CD4-positive, alpha-beta T cell treated with Interferon alpha-2 for 1 hour (primary cell): Measurements from ENCODE around the gene RBM19.

Source experiments
- DNase-seq, 2 donors: peaks; one replicate each; pipeline ENCODE4 v3.0.0-alpha.2; 2020 to 2022

RBM19 gene

DNA sequence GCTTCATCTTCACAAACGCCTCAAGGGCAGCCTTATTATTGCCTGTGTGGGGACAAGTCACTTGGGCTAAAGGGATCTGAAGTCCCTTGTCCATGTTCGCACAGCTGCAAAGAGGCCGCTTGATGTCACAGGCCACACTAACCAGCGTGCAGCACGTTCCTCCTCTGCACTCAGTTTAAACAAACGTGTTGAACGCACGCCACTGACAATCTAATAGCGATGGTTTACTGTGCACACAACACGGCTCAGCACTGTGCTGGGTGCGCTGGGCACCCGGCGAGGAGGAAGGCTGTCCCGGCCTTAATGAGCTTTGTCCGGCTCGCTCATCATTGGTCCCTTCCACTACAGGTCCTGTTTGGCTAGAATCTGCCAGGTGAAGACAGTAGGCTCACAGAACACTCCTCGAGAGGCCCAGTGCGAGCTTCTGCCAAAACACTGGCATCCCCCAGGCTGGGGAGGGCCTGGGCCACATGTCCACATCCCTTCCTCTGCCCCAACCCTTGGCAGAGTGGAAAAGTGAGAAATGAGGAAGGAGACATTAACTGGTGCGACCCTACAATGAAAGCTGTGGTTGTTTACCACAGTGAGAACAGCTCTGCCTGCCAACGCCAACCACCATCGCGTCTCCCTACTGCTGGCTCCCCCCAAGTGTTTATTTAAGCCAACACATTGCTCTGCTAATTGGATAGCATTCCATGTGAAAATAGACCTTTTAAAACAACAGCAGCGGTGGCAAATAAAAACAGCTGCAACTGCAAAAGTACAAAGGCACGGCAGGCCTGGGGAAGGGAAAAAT, 113.2 kb downstream of the RBM19 start:
- DNase-seq: no peak

DNA sequence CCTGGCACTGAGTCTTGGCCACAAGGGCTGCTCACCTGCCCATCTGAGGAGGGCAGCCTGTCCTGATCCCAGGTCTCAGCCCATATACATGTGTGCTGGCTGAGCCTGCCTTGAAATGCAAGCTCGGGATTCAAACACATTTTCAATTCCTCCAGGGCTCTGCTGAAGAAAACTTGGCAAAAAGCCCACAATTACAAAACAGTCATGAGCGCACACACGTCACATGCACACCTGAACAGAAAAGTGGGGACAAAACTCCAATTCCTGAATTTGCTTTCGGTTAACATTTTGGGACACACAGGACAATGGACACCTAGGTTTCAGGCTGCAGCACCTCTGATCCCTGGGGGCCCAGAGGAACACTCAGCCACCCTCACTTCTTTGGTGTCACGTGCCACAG, 113.9 kb downstream of the RBM19 start:
- DNase-seq: no peak

DNA sequence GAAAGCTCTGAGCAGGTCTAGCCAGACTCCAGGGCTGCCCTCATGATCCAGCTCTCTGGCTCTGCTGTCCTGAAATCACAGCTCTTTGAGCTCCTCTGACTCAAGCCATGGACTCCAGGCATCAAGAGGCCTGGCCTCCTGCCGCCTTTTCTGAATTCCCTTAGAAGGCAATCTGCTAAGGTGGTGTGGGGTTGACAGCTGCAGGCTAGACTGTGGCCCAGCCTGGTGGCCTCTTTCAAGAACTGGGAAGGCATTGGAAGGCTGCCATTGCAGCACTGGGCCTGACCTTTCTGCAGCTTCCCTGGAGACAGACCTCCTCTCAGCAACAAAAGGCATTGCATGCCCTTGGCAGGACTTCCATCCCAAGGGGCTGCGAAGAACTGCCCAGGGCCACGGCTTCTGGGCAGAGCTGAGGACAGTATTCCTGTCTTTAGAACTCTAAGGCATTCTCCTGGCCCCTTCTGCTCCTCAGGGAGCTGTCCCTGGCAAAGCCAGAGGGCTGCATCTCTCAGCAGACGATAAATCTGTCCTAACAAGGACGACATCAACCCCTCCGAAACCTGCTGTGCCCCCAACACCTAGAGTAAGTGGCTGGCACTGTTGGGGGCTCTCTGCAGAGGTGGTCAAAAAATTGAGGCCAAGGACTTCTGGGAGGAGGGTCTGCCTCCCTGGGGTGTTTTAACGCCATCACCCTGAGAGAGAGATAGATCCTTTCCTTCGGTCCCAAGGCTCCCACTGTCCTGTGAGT, 115.6 kb downstream of the RBM19 start:
- no peak for DNase-seq

- DNase-seq: no peak
Observed at GRCh38 chr12:113847856-113848255, 118.3 kb downstream of the RBM19 start.

GRCh38 chr12:113846883-113847755, 119.0 kb downstream of the RBM19 start:
- no peak for DNase-seq

DNA sequence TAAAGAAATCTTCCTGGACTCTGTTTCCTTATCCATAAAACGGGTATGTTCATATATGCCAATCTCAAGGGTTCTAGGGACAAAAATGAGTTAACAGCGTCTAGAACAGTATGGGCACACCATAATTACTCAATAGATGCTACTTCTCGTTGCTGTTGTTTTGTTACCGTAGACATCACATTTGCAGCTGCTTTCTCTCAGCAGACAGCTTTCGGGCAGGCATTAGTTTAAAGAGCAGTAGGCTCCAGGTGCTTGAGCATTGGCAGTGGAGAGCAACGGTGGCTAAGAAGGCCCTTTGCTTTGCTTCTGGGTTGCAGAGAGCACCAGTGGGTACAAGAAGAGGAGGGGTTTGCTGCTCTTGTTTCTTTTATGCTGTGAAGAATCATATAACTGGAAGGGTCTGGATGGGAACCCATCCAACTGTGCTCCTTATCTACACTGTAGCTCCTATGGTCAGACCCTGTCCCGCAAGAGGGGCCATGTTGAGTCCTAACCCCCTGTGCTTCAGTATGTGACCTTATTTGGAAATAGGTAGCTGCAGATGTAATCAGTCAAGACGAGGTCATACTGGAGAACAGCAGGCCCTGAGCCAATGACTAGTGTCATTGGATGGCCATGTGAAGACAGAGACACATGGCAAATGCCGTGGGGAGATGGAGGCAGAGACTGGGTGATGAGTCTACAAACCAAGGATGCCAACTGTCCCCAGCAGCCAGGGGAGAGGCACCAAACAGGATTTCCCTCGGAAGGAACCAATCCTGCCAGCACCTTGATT, 120.0 kb downstream of the RBM19 start:
- DNase-seq: no peak

DNA sequence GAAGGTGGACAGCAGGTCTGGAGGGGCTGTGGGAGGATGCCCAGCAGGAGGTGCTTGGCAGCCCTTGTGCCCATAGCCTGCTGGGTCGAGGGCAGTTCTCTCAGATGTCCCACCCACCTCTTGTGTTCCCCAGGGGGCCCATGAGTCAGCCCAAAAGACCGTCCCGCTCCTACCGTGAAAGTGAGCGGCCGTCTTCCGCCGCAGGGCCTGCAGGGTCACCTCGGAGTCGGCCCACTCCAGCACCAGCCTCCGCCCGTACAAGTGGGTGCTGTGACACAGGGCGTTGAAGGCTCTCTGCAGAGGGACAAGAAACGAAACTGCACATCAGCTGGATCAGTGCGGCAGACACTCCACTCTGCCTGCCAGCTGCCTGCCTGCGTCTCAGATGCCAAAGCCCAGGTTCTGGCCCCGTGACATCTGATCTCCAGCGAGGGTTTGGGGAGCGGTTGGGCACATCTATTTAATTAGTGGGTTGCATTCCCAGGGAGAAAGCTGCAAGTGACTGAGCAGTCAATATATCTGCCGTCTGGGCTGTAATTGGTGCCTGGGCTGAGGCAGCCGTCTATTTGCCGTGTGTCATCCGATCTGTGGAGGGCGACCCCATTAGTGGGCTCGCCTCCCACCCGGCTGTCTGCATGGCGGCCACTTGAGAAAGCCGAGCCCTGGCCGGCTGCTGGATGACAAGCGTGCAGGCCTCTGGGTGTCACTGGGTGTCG, 121.5 kb downstream of the RBM19 start:
- DNase-seq: no peak

- no peak for DNase-seq
Observed at GRCh38 chr12:113842699-113843098, 123.4 kb downstream of the RBM19 start.

DNA sequence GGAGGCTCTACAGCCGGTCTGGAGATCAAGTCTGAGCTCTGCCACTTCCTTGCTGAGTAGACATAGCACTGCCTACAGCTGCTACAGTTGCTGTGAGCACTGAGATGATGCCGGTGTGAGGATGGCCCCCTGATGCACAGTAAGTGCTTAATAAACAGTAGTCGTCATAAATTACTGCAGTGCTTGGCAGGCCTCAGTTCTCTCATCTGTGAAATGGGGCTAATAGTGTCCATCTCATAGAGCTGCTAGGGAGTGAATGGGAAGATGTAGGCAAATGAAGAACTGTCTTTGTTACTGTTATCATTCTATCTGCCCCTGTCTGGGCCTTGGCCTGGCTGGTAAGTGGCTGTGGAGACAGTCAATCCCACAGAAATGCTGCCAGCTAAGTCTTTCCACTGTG, 124.3 kb downstream of the RBM19 start:
- DNase-seq: no peak

GRCh38 chr12:113840401-113841042, 125.6 kb downstream of the RBM19 start:
- DNase-seq: no peak

GRCh38 chr12:113838896-113839295, 127.2 kb downstream of the RBM19 start:
- no peak for DNase-seq

GRCh38 chr12:113837528-113838296, 128.4 kb downstream of the RBM19 start:
- DNase-seq: no peak

DNA sequence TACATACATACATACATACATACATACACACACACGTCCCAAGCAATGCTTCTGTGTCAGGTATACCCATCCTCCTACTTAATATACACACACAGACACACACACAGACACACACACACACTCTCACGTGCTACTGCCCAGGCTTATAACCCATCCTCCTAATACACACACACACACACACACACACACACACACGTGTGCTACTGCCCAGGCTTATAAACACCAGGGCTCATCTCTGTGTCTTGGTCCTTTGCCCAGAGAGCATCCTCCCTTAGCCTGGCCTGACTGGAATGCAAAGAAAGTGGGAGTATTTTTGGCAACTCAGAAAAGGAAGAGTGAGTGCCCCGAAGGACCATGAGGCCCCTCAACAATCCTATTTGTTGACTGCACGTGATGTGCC, 129.0 kb downstream of the RBM19 start:
- no peak for DNase-seq

DNA sequence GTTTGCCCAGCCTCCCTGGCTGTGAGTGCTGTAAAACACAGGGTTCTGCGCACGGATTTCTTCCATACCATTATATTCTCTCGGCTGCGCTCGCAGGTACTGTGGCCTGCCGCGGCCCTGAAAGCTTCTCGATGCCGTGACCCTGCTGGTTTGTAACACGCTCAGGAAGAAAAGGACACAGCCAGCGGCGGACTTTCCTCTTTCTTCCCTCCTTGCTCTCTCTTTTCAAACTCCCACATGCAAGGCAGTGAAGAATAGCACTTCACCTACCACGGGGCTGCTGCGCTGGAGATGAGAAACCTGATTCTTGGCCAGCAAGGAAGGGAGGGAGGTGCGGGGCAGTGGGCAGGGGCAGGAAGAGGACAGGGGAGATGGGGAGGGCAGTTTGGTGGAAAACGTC, 130.2 kb downstream of the RBM19 start:
- no peak for DNase-seq

DNA sequence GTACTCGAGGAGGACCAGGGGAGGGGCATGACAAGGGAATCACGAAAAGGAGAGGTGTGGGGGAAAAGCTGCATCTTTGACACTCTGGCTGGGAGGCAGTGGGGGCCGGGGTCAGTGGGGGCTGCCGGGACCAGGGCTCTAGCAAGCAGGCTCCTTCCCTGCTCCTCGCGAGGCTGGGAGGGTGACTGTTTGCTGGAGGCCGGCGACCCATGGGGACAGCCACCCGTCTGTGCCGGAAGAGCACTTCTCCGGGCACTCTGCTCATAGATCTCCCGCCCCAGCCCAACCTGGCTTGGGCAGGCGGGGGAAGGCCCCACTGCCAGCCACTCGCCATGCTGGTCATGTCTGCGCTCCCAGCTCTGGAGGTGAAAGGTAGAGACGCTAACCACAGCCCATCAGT, 130.7 kb downstream of the RBM19 start:
- DNase-seq: no peak

- DNase-seq: no peak
Observed at GRCh38 chr12:113833422-113833821, 132.7 kb downstream of the RBM19 start.

DNA sequence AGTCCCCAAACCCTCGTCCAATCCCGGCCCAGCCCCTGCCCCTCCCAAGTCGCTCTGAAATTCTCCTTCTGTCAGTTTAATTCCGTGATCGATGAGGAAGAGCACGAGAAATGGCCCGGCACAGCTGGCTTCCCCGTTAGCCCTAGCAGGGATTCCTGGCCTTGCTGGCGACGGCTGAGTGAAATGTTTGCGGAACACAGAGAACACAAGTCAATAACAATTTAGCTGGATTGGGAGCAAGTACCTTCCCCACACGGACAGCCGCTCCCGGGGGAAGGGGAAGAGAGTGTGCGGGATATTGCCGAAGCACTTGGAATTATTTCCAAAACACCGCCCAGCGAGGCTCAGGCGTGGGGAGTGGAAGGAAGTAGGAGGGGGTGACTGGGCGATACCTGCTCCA, 134.6 kb downstream of the RBM19 start:
- no peak for DNase-seq

DNA sequence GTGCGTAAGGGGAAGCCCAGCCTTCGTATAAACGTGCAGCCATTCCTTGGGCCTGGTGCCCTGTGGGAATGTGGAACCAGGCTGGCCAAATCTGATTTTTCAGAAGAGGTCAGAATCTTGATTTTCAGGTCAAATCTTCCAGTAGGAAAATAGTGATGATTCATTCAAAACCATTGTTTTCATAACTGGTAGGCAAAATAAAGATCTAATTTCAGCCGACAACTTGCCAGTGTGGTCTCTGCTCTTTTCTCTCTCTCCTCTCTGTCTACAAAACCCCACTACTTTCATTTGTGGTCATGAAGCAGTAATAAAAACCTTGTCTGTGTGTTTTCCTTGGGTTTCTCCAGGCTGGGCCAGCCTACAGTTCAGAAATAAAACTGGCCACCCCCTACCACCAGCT, 135.1 kb downstream of the RBM19 start:
- DNase-seq: no peak

DNA sequence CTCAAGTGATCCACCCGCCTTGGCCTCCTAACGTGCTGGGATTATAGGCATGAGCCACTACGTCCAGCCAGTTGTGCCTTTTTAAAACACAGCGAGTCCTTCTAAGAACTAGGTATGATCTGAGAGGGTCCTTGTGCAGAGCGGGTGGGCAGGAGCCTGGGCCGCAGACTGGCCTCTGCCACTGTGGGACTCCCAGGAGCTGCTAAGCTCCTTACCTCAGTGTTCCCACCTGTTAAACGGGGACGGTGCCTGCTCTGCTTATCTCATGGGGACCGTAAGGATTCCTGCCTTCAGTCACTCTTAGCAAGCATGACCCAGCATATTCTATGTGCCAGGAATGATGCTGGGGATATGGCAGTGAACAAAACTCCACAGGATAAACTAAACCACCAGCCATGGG, 136.9 kb downstream of the RBM19 start:
- no peak for DNase-seq

DNA sequence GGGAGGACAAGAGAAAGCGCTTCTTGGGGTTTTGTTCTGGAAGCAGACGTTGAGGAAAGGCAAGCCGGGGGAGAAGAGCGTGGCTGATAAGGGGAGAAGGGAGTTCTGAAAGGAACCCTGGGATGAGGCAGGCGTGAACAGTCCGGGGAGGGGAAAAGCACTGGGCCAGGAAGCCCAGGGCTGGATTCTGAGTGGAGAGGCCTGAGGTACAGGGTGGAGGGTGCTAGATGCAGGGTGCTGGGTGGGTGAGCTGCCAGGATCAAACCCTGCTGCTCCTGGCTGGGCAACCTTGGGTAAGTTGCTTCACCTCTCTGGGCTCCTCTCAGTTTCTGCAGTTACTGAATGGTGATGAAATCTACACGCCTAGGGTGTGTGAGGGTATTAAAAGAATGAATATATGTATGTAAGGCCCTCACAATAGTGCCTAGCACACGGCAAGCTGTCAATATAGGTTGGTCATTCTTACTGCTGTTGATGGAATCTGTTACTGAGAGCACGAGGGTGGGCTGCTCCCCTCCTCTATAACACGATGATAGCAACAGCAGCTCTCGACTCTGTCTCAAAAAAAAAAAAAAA, 138.5 kb downstream of the RBM19 start:
- DNase-seq: no peak
